Erythroblast (primary cell): ENCODE results near the gene FAM240B.

Source experiments
- GATA1 ChIP-seq: IDR thresholded peaks from 2 replicates; pipeline ENCODE4 v1.6.1; 2011; ENCODE audit warnings: low read depth, mild to moderate bottlenecking, control low read depth, low read length, moderate library complexity
- POLR2A ChIP-seq: IDR thresholded peaks from 2 replicates; pipeline ENCODE4 v1.6.1; 2011; ENCODE audit warnings: mild to moderate bottlenecking, low read length

DNA sequence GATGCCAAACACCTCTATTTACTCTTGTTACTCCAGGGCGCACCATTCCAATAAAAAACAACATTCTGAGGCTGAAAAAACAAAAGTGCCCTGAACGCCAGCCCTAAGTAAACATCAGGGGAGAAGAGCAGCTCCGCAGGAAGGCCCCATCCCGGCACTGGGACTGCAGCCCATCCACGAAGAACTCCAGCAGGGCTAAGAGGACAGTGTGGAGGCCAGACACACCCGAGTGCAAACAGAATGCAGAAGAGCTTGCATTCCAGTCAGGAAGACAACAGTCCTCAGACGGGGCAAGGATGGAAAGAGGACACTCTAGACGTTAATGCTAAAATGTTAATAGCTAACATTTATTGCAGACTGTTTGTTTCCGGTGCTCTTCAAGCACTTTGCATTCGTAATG lies 33.0 kb downstream of the FAM240B start:
- TF ChIP-seq POLR2A: no peak
- TF ChIP-seq GATA1: no peak
